Kidney (tissue), 14 donors: ENCODE data around the gene BHLHA15. TPM values are rescaled to one million over a fixed set of nuclear protein-coding genes. Genes with fewer than 3 reads are reported as not detected.

ENCODE experiments used
- DNase-seq, 5 donors: peaks; one replicate each; pipeline ENCODE4 v3.0.0-alpha.2; 2013 to 2020
- FAIRE-seq: peaks from 2 replicates; lab custom pipeline; 2012; peaks lifted over from hg19 to GRCh38; lab: Jason Lieb, UNC
- H3K27ac ChIP-seq, 2 donors: one replicate each; pipeline ENCODE4 v1.7.0; 2013; ENCODE audit warnings: low read depth in 2 of 2, low read length in 2 of 2, inconsistent platforms in 1 of 2
- H3K27me3 ChIP-seq: one replicate; pipeline ENCODE4 v1.7.1; 2013; ENCODE audit warnings: low read length, inconsistent platforms; ENCODE audit not compliant: control insufficient read depth, insufficient read depth
- H3K36me3 ChIP-seq, 3 donors: one replicate each; pipeline versions ENCODE4 v1.7.0 to v1.7.1; 2013; ENCODE audit warnings: low read length in 3 of 3, control low read depth in 1 of 3, inconsistent platforms in 1 of 3; ENCODE audit not compliant: insufficient read depth in 3 of 3, control insufficient read depth in 2 of 3
- H3K4me1 ChIP-seq, 3 donors: one replicate each; pipeline versions ENCODE4 v1.7.0 to v1.7.1; 2013; ENCODE audit warnings: low read length in 3 of 3, inconsistent platforms in 1 of 3, low read depth in 1 of 3; ENCODE audit not compliant: control insufficient read depth in 2 of 3, insufficient read depth in 2 of 3
- H3K4me3 ChIP-seq, 3 donors: one replicate each; pipeline versions ENCODE4 v1.7.0 to v1.8.1; 2013; ENCODE audit warnings: low read length in 3 of 3, control low read depth in 1 of 3, inconsistent platforms in 1 of 3
- H3K9ac ChIP-seq, 3 donors: one replicate each; pipeline versions ENCODE4 v1.7.0 to v1.7.1; 2013; ENCODE audit warnings: low read length in 3 of 3, control low read depth in 1 of 3, inconsistent platforms in 1 of 3
- H3K9me3 ChIP-seq, 3 donors: one replicate each; pipeline versions ENCODE4 v1.7.0 to v1.7.1; 2013; ENCODE audit warnings: low read length in 3 of 3, control low read depth in 1 of 3, inconsistent platforms in 1 of 3; ENCODE audit not compliant: control insufficient read depth in 2 of 3, insufficient read depth in 1 of 3
- intact Hi-C: fragments of 100-400 bp; cut with DNase I; formaldehyde crosslinking; loops from one replicate; pipeline ENCODE4 v1.11.1; 2022
- polyA plus RNA-seq: library from polyadenylated mRNA; stranded (reverse); fragments of 350-450 nt; fragmentation: Illumina TruSeq; extraction: RNeasy Lipid Tissue Mini Kit (QIAGEN cat#74804); gene quantifications from one replicate; pipeline ENCODE4 v1.2.3, GENCODE V29; 2014; ENCODE audit warnings: low read depth, low replicate concordance; ENCODE audit not compliant: insufficient read depth
- total RNA-seq: library from RNA; stranded (reverse); fragmentation: NEBNext Ultra II Directional; extraction: Animal tissue kit (Norgen Biotek cat#: 25700); gene quantifications from one replicate; pipeline ENCODE4 v1.2.1, GENCODE V29; 2021
- TF ChIP-seq, protein P1 (sequence below): IDR thresholded peaks from 3 replicates; pipeline ENCODE4 v1.5.1; 2012; ENCODE audit warnings: mild to moderate bottlenecking, moderate library complexity, borderline replicate concordance; ENCODE audit not compliant: insufficient read depth; ENCODE audit errors: extremely low read depth
- donor health status: control.
- donor health status: control.
- donor health status: control.
- donor health status: control.
- donor health status: control.
- donor health status: DM: yes; HTN: yes; CAD: no.
- donor health status: Normal renal cell carcinoma (clear cell type).

Gene BHLHA15
- total and polyA plus RNA-seq, 2 donors from 2014 or later: 3.1 TPM; not detected in 1

DNA sequence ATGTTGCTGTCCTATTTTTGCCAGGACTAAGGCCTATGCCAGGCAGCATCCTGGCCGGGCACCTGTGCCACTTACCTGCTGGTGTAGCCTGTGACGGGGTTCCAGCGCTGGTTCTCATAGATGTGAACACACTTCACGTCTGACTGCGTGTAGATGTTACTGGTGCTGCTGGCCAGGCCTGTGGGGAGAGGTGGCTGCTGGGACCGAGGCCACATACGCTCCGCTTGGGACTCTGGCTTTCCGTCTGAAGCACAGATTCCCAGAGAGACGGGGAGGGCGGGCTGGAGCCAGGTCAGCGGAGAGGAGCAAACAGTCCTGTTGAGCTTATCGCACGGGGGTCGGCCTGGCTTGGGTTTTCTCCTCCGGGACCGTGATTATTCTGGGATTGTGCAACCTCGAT is 16.7 kb downstream of the BHLHA15 start:
- TF ChIP-seq, protein P1, sequence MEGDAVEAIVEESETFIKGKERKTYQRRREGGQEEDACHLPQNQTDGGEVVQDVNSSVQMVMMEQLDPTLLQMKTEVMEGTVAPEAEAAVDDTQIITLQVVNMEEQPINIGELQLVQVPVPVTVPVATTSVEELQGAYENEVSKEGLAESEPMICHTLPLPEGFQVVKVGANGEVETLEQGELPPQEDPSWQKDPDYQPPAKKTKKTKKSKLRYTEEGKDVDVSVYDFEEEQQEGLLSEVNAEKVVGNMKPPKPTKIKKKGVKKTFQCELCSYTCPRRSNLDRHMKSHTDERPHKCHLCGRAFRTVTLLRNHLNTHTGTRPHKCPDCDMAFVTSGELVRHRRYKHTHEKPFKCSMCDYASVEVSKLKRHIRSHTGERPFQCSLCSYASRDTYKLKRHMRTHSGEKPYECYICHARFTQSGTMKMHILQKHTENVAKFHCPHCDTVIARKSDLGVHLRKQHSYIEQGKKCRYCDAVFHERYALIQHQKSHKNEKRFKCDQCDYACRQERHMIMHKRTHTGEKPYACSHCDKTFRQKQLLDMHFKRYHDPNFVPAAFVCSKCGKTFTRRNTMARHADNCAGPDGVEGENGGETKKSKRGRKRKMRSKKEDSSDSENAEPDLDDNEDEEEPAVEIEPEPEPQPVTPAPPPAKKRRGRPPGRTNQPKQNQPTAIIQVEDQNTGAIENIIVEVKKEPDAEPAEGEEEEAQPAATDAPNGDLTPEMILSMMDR: no peak
- no peaks in the 10 kb centered on the region for H3K27me3 ChIP-seq
- H3K4me3 ChIP-seq: no peak overlapping the region
- intact Hi-C loops: no loop called here
- FAIRE-seq: no peak
- H3K27ac ChIP-seq: no peak overlapping the region
- H3K9ac ChIP-seq: no peak overlapping the region
- H3K9me3 ChIP-seq: no peaks in the 10 kb centered on the region
- DNase-seq: no peak
- no peaks in the 10 kb centered on the region for H3K4me1 ChIP-seq
- H3K36me3 ChIP-seq: peaks cover 0 to 6% (median 0%) of the 10 kb centered on the region in 3 donors

DNA sequence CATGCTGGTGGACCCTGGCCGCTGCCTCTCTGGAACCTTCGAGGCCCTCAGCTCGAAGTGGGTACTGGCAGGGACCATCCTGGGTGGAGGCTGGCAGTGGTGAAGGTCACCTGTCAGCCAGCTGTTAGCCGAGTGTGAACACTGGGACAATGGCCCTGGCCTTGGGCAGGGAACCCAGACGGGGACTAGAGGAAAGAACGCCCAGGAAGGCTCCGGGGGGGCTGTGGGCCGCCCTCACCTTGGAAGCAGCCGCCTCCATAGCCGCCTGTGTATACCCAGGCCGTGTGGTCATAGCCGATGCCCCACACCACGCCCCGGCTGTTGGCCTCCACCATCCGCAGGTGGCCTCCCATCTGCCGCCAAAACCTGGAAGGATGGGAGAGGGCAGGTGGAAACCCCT is 17.6 kb downstream of the BHLHA15 start:
- no peak overlapping the region for H3K4me3 ChIP-seq
- H3K27me3 ChIP-seq: no peaks in the 10 kb centered on the region
- H3K36me3 ChIP-seq: peaks cover 0 to 6% (median 0%) of the 10 kb centered on the region in 3 donors
- intact Hi-C loops: no loop called here
- TF ChIP-seq, protein P1: no peak
- H3K9me3 ChIP-seq: no peaks in the 10 kb centered on the region
- no peaks in the 10 kb centered on the region for H3K4me1 ChIP-seq
- H3K27ac ChIP-seq: no peak overlapping the region
- FAIRE-seq: no peak
- DNase-seq: no peak
- H3K9ac ChIP-seq: no peak overlapping the region

DNA sequence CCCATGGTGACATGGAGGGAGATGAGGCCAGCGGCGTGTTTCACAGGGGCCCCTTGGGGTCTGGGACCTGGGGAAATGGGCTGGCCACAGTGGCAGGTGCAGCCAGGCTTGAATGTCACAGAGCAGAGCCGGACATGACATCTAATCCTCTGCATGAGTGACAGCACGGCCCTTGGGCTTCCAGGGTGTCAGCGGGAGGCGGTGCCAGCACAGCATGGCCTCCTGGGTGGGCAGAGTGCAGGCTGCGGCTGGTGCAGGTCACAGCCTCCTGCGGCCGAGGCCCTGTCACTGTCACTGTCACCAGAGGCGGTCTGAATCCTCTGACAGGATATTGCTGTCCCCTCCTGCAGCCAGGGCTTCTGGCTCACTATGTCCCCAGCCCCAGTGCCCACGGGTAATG is 18.2 kb downstream of the BHLHA15 start:
- Histone ChIP-seq H3K36me3 (peaks cover 0 to 6% (median 0%) of the 10 kb centered on the region in 3 donors), H3K9ac (no peak overlapping the region), H3K9me3 (no peaks in the 10 kb centered on the region), H3K4me3 (no peak overlapping the region), H3K27ac (no peak overlapping the region), H3K4me1 (no peaks in the 10 kb centered on the region), H3K27me3 (no peaks in the 10 kb centered on the region)
- TF ChIP-seq, protein P1: no peak
- no peak for FAIRE-seq
- intact Hi-C loops: no loop called here
- DNase-seq: peak in 2 of 5 donors; percentile 33 to 39
